K562 (cell line): ENCODE data around the gene BANP. TPM values are rescaled to one million over a fixed set of nuclear protein-coding genes. Genes with fewer than 3 reads are reported as not detected.

Experiments used
- ARID1B ChIP-seq: fragments of 450-650 bp; IDR thresholded peaks from 2 replicates; pipeline ENCODE4 v1.6.1; 2016; ENCODE audit warnings: antibody characterized with exemption, mild to moderate bottlenecking, inconsistent platforms
- ASH1L ChIP-seq: fragments of 450-650 bp; IDR thresholded peaks from 2 replicates; pipeline ENCODE4 v1.6.1; 2018; ENCODE audit warnings: borderline replicate concordance, mild to moderate bottlenecking, low read depth; ENCODE audit not compliant: partially characterized antibody
- CBX2 ChIP-seq: fragments of 200-600 bp; sonication (generic); IDR thresholded peaks from one replicate; pipeline ENCODE4 v1.6.1; 2012; ENCODE audit warnings: mild to moderate bottlenecking, low read length, inconsistent platforms; ENCODE audit not compliant: insufficient read depth, poor library complexity, severe bottlenecking
- CHD4 ChIP-seq: fragments of 200-600 bp; sonication (generic); IDR thresholded peaks from 3 replicates; pipeline ENCODE4 v1.6.1; 2012; ENCODE audit warnings: low read depth, mild to moderate bottlenecking, mixed read lengths, low read length, inconsistent platforms; ENCODE audit not compliant: insufficient read depth, insufficient replicate concordance, poor library complexity, severe bottlenecking
- ESRRA ChIP-seq: fragments of 450-650 bp; IDR thresholded peaks from 2 replicates; pipeline ENCODE4 v1.6.1; 2014; ENCODE audit warnings: low read depth, mild to moderate bottlenecking, moderate library complexity, borderline replicate concordance
- FOXA1 ChIP-seq: fragments of 450-650 bp; IDR thresholded peaks from 2 replicates; pipeline ENCODE4 v1.6.1; 2016; ENCODE audit warnings: mild to moderate bottlenecking, borderline replicate concordance
- FOXJ2 ChIP-seq: fragments of 200-800 bp; sonication (Bioruptor generic); IDR thresholded peaks from 2 replicates; pipeline ENCODE4 v1.6.1; 2016; ENCODE audit warnings: missing genetic modification characterization, missing compliant biosample characterization
- GABPB1 ChIP-seq: sonication (generic); formaldehyde crosslinking; IDR thresholded peaks from 2 replicates; pipeline ENCODE4 v1.8.0; 2022; ENCODE audit warnings: mild to moderate bottlenecking, missing genetic modification reagents
- HIVEP1 ChIP-seq: fragments of 250-450 bp; sonication (Bioruptor Pico); IDR thresholded peaks from 2 replicates; pipeline ENCODE4 v1.4.0; 2020; ENCODE audit warnings: mild to moderate bottlenecking
- KHSRP ChIP-seq: fragments of 450-650 bp; IDR thresholded peaks from 2 replicates; pipeline ENCODE4 v1.6.1; 2017
- NCOA2 ChIP-seq, 2 experiments: fragments of 450-650 bp; IDR thresholded peaks; 2 replicates each; pipeline ENCODE4 v1.6.1; 2018; ENCODE audit warnings: mild to moderate bottlenecking in 2 of 2, moderate library complexity in 1 of 2; ENCODE audit not compliant: partially characterized antibody in 2 of 2
- NFE2 ChIP-seq: IDR thresholded peaks from 2 replicates; pipeline ENCODE4 v1.6.1; 2014; ENCODE audit warnings: antibody characterized with exemption, low read depth
- NR2C2 ChIP-seq, 2 experiments: fragments of 200-800 bp in 1 of 2; sonication (Bioruptor generic) in 1 of 2; sonication (generic) in 1 of 2; formaldehyde crosslinking in 1 of 2; IDR thresholded peaks; 2 replicates each; pipeline versions ENCODE4 v1.6.1 to v1.8.0; 2016 to 2022; ENCODE audit warnings: mild to moderate bottlenecking in 1 of 2, missing compliant biosample characterization in 1 of 2, missing genetic modification characterization in 1 of 2, missing genetic modification reagents in 1 of 2
- NR4A1 ChIP-seq, 2 experiments: fragments of 250-450 bp in 1 of 2; fragments of 450-650 bp in 1 of 2; sonication (Bioruptor Pico) in 1 of 2; IDR thresholded peaks; 2 replicates each; pipeline versions ENCODE4 v1.4.0 to v1.6.1; 2016 to 2020; ENCODE audit warnings: mild to moderate bottlenecking in 2 of 2, missing compliant biosample characterization in 1 of 2, missing genetic modification characterization in 1 of 2, moderate library complexity in 1 of 2
- POU5F1 ChIP-seq: fragments of 150-350 bp; IDR thresholded peaks from 2 replicates; pipeline ENCODE4 v1.6.1; 2014; ENCODE audit warnings: borderline replicate concordance, low read length, low read depth, mild to moderate bottlenecking; ENCODE audit not compliant: partially characterized antibody
- TAL1 ChIP-seq: fragments of 450-650 bp; IDR thresholded peaks from 2 replicates; pipeline ENCODE4 v1.6.1; 2016; ENCODE audit warnings: mild to moderate bottlenecking
- THRAP3 ChIP-seq: fragments of 450-650 bp; IDR thresholded peaks from 2 replicates; pipeline ENCODE4 v1.6.1; 2016; ENCODE audit warnings: mild to moderate bottlenecking, inconsistent platforms, borderline replicate concordance
- ZNF224 ChIP-seq: sonication (generic); formaldehyde crosslinking; IDR thresholded peaks from 2 replicates; pipeline ENCODE4 v1.8.0; 2022; ENCODE audit warnings: mild to moderate bottlenecking, missing genetic modification reagents
- ZNF398 ChIP-seq: fragments of 250-450 bp; sonication (Bioruptor Pico); IDR thresholded peaks from 2 replicates; pipeline ENCODE4 v1.8.0; 2021; ENCODE audit warnings: moderate library complexity, mild to moderate bottlenecking, inconsistent platforms
- ZNF583 ChIP-seq: fragments of 250-450 bp; sonication (Bioruptor Pico); IDR thresholded peaks from 2 replicates; pipeline ENCODE4 v1.4.0; 2020
- ZNF717 ChIP-seq: fragments of 250-450 bp; sonication (Bioruptor Pico); IDR thresholded peaks from 2 replicates; pipeline ENCODE4 v1.5.0; 2021
- ZSCAN29 ChIP-seq: fragments of 450-650 bp; IDR thresholded peaks from 2 replicates; pipeline ENCODE4 v1.6.1; 2017
- polyA plus RNA-seq, 8 experiments: library from polyadenylated mRNA; depleted of rRNA in 4 of 8; stranded (reverse) in 5 of 8; unstranded in 3 of 8; fragments of >200 nt; fragmentation: Nextera tagmentation in 2 of 8; fragmentation: Illumina TruSeq in 1 of 8; extraction: Ambion mirVana in 2 of 8; extraction: Trizol in 1 of 8; gene quantifications; 2 replicates each; pipeline versions ENCODE4 v1.2.1 to v1.2.3, GENCODE V29; 2011 to 2014; ENCODE audit warnings: inconsistent platforms in 1 of 8, missing spikeins in 1 of 8
- total RNA-seq, 7 experiments: library from RNA; depleted of rRNA in 6 of 7; stranded (reverse); fragments of >200 nt in 6 of 7; fragmentation: Illumina TruSeq in 2 of 7; extraction: Trizol in 2 of 7; gene quantifications; 2 replicates each; pipeline versions ENCODE4 v1.2.1 to v1.2.3, GENCODE V29; 2011 to 2021; ENCODE audit warnings: low replicate concordance in 1 of 7
- TF ChIP-seq, protein P1 (sequence below): sonication (generic); formaldehyde crosslinking; IDR thresholded peaks from 2 replicates; pipeline ENCODE4 v1.8.1; 2023; ENCODE audit warnings: mild to moderate bottlenecking, missing genetic modification reagents
- TF ChIP-seq, protein P2 (sequence below): fragments of 250-450 bp; sonication (Bioruptor Pico); IDR thresholded peaks from 2 replicates; pipeline ENCODE4 v1.5.0; 2020; ENCODE audit warnings: mild to moderate bottlenecking

BANP gene
- total and polyA plus RNA-seq, 9 of the 15 experiments (the other 6 are each of a cell fraction or from before 2014, with no cell fraction given) = 4.6 to 22.1 (median 15.6) TPM

DNA sequence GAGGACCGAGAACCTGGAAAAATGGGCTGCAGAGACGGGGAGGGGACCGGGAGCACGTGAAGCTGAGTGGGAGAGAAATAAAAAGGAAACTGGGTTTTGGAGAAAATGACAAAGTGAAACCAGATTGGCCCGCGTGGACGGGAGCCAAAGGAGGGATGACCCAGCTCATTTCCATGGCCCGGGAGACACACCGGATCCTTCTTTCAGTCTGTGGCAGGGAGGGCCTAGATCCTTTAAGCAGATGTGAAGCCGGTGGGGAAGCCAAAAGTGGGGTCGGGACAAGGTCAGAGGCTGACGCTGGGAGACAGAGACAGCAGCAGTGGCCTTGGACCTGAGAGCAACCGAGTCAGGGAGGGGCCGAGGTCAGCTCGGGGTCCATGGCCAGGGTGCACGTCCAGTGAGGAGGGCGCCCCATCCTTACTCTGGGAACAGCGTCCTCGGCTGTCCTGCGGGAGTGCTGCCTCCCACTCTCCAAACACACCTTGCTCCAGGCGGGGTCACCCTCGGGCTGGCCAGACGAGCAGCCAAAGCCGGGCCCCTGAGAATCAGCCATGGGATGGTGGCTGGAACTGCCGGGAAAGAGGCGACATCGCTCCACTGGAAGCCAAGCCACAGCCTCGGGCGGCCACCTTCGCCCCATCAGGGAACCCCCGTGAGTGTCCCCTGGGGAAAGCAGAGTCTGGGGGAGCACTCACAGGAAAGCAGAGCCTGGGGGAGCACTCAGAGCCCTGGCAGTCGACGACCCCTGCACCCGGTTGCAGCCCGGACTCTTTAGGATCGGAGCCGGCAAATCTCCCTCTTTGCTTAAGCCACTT, 32.2 kb upstream of the BANP start (continued):
- TF ChIP-seq CBX2 (no peak), ASH1L (no peak), KHSRP (no peak), ZNF398 (CRISPR knock-in tag) (no peak), CHD4 (no peak), THRAP3 (no peak), NCOA2 (IDR thresholded peaks at IDR 0.05; ENCODE audit: partially characterized antibody in 2 of 2) (no peak), NR2C2 (CRISPR knock-in tag; IDR thresholded peaks at IDR 0.05) (no peak), NR2C2 (tag; IDR thresholded peaks at IDR 0.05) (peak; percentile 55; the same call in 1 of the 2 replicates), ZSCAN29 (peak; percentile 91), ZNF224 (no peak), ESRRA (no peak), ARID1B (no peak), HIVEP1 (CRISPR knock-in tag) (no peak), GABPB1 (CRISPR knock-in tag) (no peak), NR4A1 (CRISPR knock-in tag; IDR thresholded peaks at IDR 0.05) (no peak), NR4A1 (tag; IDR thresholded peaks at IDR 0.05) (no peak), TAL1 (no peak), ZNF583 (CRISPR knock-in tag) (no peak), POU5F1 (no peak), FOXA1 (no peak), FOXJ2 (tag) (no peak), ZNF717 (no peak), NFE2 (peak; percentile 61)
- TF ChIP-seq, protein P1, sequence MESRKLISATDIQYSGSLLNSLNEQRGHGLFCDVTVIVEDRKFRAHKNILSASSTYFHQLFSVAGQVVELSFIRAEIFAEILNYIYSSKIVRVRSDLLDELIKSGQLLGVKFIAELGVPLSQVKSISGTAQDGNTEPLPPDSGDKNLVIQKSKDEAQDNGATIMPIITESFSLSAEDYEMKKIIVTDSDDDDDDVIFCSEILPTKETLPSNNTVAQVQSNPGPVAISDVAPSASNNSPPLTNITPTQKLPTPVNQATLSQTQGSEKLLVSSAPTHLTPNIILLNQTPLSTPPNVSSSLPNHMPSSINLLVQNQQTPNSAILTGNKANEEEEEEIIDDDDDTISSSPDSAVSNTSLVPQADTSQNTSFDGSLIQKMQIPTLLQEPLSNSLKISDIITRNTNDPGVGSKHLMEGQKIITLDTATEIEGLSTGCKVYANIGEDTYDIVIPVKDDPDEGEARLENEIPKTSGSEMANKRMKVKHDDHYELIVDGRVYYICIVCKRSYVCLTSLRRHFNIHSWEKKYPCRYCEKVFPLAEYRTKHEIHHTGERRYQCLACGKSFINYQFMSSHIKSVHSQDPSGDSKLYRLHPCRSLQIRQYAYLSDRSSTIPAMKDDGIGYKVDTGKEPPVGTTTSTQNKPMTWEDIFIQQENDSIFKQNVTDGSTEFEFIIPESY (CRISPR knock-in tag) = no peak
- TF ChIP-seq, protein P2, sequence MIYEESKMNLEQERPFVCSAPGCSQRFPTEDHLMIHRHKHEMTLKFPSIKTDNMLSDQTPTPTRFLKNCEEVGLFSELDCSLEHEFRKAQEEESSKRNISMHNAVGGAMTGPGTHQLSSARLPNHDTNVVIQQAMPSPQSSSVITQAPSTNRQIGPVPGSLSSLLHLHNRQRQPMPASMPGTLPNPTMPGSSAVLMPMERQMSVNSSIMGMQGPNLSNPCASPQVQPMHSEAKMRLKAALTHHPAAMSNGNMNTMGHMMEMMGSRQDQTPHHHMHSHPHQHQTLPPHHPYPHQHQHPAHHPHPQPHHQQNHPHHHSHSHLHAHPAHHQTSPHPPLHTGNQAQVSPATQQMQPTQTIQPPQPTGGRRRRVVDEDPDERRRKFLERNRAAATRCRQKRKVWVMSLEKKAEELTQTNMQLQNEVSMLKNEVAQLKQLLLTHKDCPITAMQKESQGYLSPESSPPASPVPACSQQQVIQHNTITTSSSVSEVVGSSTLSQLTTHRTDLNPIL (CRISPR knock-in tag) = no peak
